NCI-H82 (cell line): ENCODE measurements around the gene ASMT.
"Not testable (repeated sequence)": the region's sequence is repeated elsewhere in the genome, so short reads cannot be mapped to it uniquely, and the experiment has no call there.

Experiments
- DNase-seq: peaks from one replicate; lab custom pipeline; 2025; lab: John Stamatoyannopoulos, UW

Gene ASMT

GRCh38 chrX:1598021-1598875 is 16.6 kb upstream of the ASMT start:
- DNase-seq, result no peak

- no peak for DNase-seq
Measured at GRCh38 chrX:1598876-1599790, 15.7 kb upstream of the ASMT start.

- no peak for DNase-seq
Measured at GRCh38 chrX:1599791-1600405, 15.0 kb upstream of the ASMT start.

- DNase-seq, result no peak
Measured at GRCh38 chrX:1600406-1601050, 14.3 kb upstream of the ASMT start.

GRCh38 chrX:1601051-1601767 is 13.7 kb upstream of the ASMT start:
- no peak for DNase-seq

GRCh38 chrX:1601768-1602085 is 13.1 kb upstream of the ASMT start:
- DNase-seq, result no peak

GRCh38 chrX:1602299-1602698 is 12.6 kb upstream of the ASMT start:
- DNase-seq, result no peak

GRCh38 chrX:1606496-1606895 is 8.4 kb upstream of the ASMT start:
- DNase-seq, result no peak

GRCh38 chrX:1609311-1609710 is 5.5 kb upstream of the ASMT start:
- DNase-seq, result no peak

- DNase-seq, result no peak
Measured at GRCh38 chrX:1609762-1610161, 5.1 kb upstream of the ASMT start.

GRCh38 chrX:1610166-1610565 is 4.7 kb upstream of the ASMT start:
- DNase-seq, result no peak

GRCh38 chrX:1610736-1611135 is 4.1 kb upstream of the ASMT start:
- DNase-seq, result no peak

- peak; percentile 90 for DNase-seq
Measured at GRCh38 chrX:1612641-1613286, 2.1 kb upstream of the ASMT start.

- peak; percentile 95 for DNase-seq
Measured at GRCh38 chrX:1618689-1619088, 3.8 kb downstream of the ASMT start.

GRCh38 chrX:1623691-1624090 is 8.8 kb downstream of the ASMT start:
- DNase-seq, result no peak

- DNase-seq, result not testable (repeated sequence)
Measured at GRCh38 chrX:1624158-1624860, 9.4 kb downstream of the ASMT start.

- not testable (repeated sequence) for DNase-seq
Measured at GRCh38 chrX:1624861-1625215, 10.0 kb downstream of the ASMT start.

- no peak for DNase-seq
Measured at GRCh38 chrX:1629244-1629643, 14.4 kb downstream of the ASMT start.

GRCh38 chrX:1646009-1646408 is 31.1 kb downstream of the ASMT start:
- no peak for DNase-seq

- peak; percentile 35 for DNase-seq
Measured at GRCh38 chrX:1649621-1650020, 34.8 kb downstream of the ASMT start.
